PFSK-1 (cell line): ENCODE data around the gene S100A13.

Experiments used
- FOXP2 ChIP-seq: optimal IDR thresholded peaks from 2 replicates; pipeline ENCODE3; 2011; ENCODE audit warnings: borderline replicate concordance, control low read depth, inconsistent platforms; ENCODE audit not compliant: insufficient read depth; ENCODE audit errors: extremely low read length, extremely low read depth
- POLR2AphosphoS5 ChIP-seq: IDR thresholded peaks from 2 replicates; pipeline ENCODE4 v1.6.1; 2012; ENCODE audit warnings: low read depth, mild to moderate bottlenecking, control low read depth, low read length, moderate library complexity
- REST ChIP-seq, 2 experiments: IDR thresholded peaks; 2 replicates each; pipeline versions ENCODE4 v1.6.1 to v1.8.0; 2011 to 2012; ENCODE audit warnings: low read depth in 2 of 2, low read length in 2 of 2, control low read depth in 1 of 2, inconsistent platforms in 1 of 2, mild to moderate bottlenecking in 1 of 2, moderate library complexity in 1 of 2; ENCODE audit not compliant: insufficient read depth in 1 of 2
- SIN3A ChIP-seq: IDR thresholded peaks from 2 replicates; pipeline ENCODE4 v1.6.1; 2012; ENCODE audit warnings: mild to moderate bottlenecking, low read length, moderate library complexity, borderline replicate concordance; ENCODE audit not compliant: insufficient read depth
- TAF1 ChIP-seq: IDR thresholded peaks from 2 replicates; pipeline ENCODE4 v1.6.1; 2012; ENCODE audit warnings: low read length, control low read depth, borderline replicate concordance; ENCODE audit not compliant: insufficient read depth

Gene S100A13

DNA sequence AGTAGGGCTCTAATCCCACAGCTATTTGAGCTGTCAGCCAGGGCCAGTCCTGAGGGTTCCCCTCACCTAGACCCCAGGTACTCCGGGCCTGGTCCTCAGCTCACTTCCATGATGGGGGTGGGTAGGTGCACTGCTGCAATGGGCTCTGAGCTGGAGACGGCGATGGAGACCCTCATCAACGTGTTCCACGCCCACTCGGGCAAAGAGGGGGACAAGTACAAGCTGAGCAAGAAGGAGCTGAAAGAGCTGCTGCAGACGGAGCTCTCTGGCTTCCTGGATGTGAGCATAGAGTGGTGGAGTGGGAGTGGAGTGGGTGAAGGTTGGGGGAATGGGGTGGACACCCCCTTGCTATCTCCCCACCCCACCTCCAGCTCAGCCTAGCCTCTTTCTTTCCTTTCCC is 3.1 kb upstream of the S100A13 start:
- TF ChIP-seq FOXP2: no peak
- TF ChIP-seq TAF1: no peak
- no peak for TF ChIP-seq REST (IDR thresholded peaks at IDR 0.05; ENCODE audit: insufficient read depth in 1 of 2, low read depth in 2 of 2, low read length in 2 of 2)
- TF ChIP-seq POLR2AphosphoS5: no peak
- TF ChIP-seq SIN3A: no peak

GRCh38 chr1:153629971-153630370 is 2.7 kb upstream of the S100A13 start:
- TF ChIP-seq SIN3A (no peak), POLR2AphosphoS5 (no peak), FOXP2 (no peak)

GRCh38 chr1:153629343-153629665 is 2.0 kb upstream of the S100A13 start:
- no peak for TF ChIP-seq SIN3A
- TF ChIP-seq TAF1: no peak
- TF ChIP-seq FOXP2: no peak
- no peak for TF ChIP-seq REST (IDR thresholded peaks at IDR 0.05; ENCODE audit: insufficient read depth in 1 of 2, low read depth in 2 of 2, low read length in 2 of 2)
- TF ChIP-seq POLR2AphosphoS5: no peak

GRCh38 chr1:153628638-153629342 is 1.5 kb upstream of the S100A13 start:
- TF ChIP-seq TAF1 (no peak), FOXP2 (no peak), SIN3A (no peak)

- TF ChIP-seq POLR2AphosphoS5: no peak
- TF ChIP-seq TAF1: no peak
- TF ChIP-seq REST (IDR thresholded peaks at IDR 0.05; ENCODE audit: insufficient read depth in 1 of 2, low read depth in 2 of 2, low read length in 2 of 2): no peak
- TF ChIP-seq FOXP2: no peak
- no peak for TF ChIP-seq SIN3A
Observed at GRCh38 chr1:153627715-153628626, 666 bp upstream of the S100A13 start, which contains the start of gene S100A1. Gene S100A1 (plus strand): TSS chr1:153628434. CDS start chr1:153630522, 2,088 bp downstream.

- TF ChIP-seq SIN3A (no peak), REST (IDR thresholded peaks at IDR 0.05; ENCODE audit: insufficient read depth in 1 of 2, low read depth in 2 of 2, low read length in 2 of 2) (no peak), TAF1 (no peak), POLR2AphosphoS5 (no peak; the same call in 1 of the 2 replicates), FOXP2 (no peak)
Observed at GRCh38 chr1:153626477-153626903, 815 bp downstream of the S100A13 start.
